ENCODE data around the gene RPS21. TPM values are rescaled to one million over a fixed set of nuclear protein-coding genes. Genes with fewer than 3 reads are reported as not detected.

Gene RPS21
- total RNA-seq, 1 donor from 2014 or later = 1,935 TPM

GRCh38 chr20:62428002-62428372 is 41.1 kb downstream of the RPS21 start:
- TF ChIP-seq POLR2AphosphoS5 (IDR thresholded peaks at IDR 0.05; ENCODE audit: insufficient read depth in 1 of 2, low read depth in 1 of 2) (no peak), CTCF (IDR thresholded peaks at IDR 0.05) (no peak)
- intact Hi-C loops (cut with DNase I) = no loop called here
- no peaks in the 10 kb centered on the region for H3K27me3 ChIP-seq
- H3K4me3 ChIP-seq = no peak overlapping the region
- H3K36me3 ChIP-seq = no peaks in the 10 kb centered on the region
- no peak for DNase-seq (ENCODE audit: extremely low spot score in 2 of 2)
- peaks cover 16% of the 10 kb centered on the region for H3K4me1 ChIP-seq
- H3K27ac ChIP-seq = no peak overlapping the region
- H3K9me3 ChIP-seq = no peaks in the 10 kb centered on the region

GRCh38 chr20:62428396-62429295 is 41.7 kb downstream of the RPS21 start:
- Histone ChIP-seq H3K9me3 (no peaks in the 10 kb centered on the region), H3K4me3 (no peak overlapping the region), H3K36me3 (no peaks in the 10 kb centered on the region), H3K27ac (no peak overlapping the region), H3K27me3 (no peaks in the 10 kb centered on the region), H3K4me1 (peaks cover 21% of the 10 kb centered on the region)
- intact Hi-C loops (cut with DNase I) = no loop called here
- TF ChIP-seq POLR2AphosphoS5 (IDR thresholded peaks at IDR 0.05; ENCODE audit: insufficient read depth in 1 of 2, low read depth in 1 of 2) (no peak), POLR2A (IDR thresholded peaks at IDR 0.05) (no peak), CTCF (IDR thresholded peaks at IDR 0.05) (no peak)
- no peak for DNase-seq (ENCODE audit: extremely low spot score in 2 of 2)

- H3K4me1 ChIP-seq = peaks cover 31% of the 10 kb centered on the region
- no peak overlapping the region for H3K4me3 ChIP-seq
- TF ChIP-seq POLR2AphosphoS5 (IDR thresholded peaks at IDR 0.05; ENCODE audit: insufficient read depth in 1 of 2, low read depth in 1 of 2) (no peak), POLR2A (IDR thresholded peaks at IDR 0.05) (no peak), CTCF (IDR thresholded peaks at IDR 0.05) (no peak)
- DNase-seq (ENCODE audit: extremely low spot score in 2 of 2) = no peak
- H3K9me3 ChIP-seq = no peaks in the 10 kb centered on the region
- H3K36me3 ChIP-seq = no peaks in the 10 kb centered on the region
- H3K27me3 ChIP-seq = no peaks in the 10 kb centered on the region
- no peak overlapping the region for H3K27ac ChIP-seq
- intact Hi-C loops (cut with DNase I) = no loop called here
These were observed 42.8 kb downstream of the RPS21 start for GRCh38 chr20:62429455-62430310.

- no peak for DNase-seq (ENCODE audit: extremely low spot score in 2 of 2)
- no peaks in the 10 kb centered on the region for H3K27me3 ChIP-seq
- no peaks in the 10 kb centered on the region for H3K36me3 ChIP-seq
- peaks cover 32% of the 10 kb centered on the region for H3K4me1 ChIP-seq
- TF ChIP-seq CTCF (IDR thresholded peaks at IDR 0.05) (no peak), POLR2AphosphoS5 (IDR thresholded peaks at IDR 0.05; ENCODE audit: insufficient read depth in 1 of 2, low read depth in 1 of 2) (no peak), POLR2A (IDR thresholded peaks at IDR 0.05) (no peak)
- no peak overlapping the region for H3K4me3 ChIP-seq
- intact Hi-C loops (cut with DNase I) = no loop called here
- no peak overlapping the region for H3K27ac ChIP-seq
- H3K9me3 ChIP-seq = no peaks in the 10 kb centered on the region
These were observed 43.5 kb downstream of the RPS21 start for GRCh38 chr20:62430311-62430853.

All from vagina (tissue), 2 donors.